ENCODE data around the gene CFAP157. TPM values are rescaled to one million over a fixed set of nuclear protein-coding genes. Genes with fewer than 3 reads are reported as not detected.

Gene CFAP157
- total RNA-seq, 1 experiment from 2014 or later, result not detected

- DNase-seq (ENCODE audit: low read depth), result peak; percentile 92
Observed at GRCh38 chr9:127715470-127716337, 8.9 kb downstream of the CFAP157 start, which contains the start of the genes PTRH1 and TTC16. Gene PTRH1, minus strand, starts transcription at chr9:127715663. Its CDS starts 24 bp downstream, at chr9:127715639. Gene TTC16, plus strand, starts transcription at chr9:127716079. Its CDS starts 67 bp downstream, at chr9:127716146.

GRCh38 chr9:127716412-127716811 lies 9.6 kb downstream of the CFAP157 start:
- no peak for DNase-seq (ENCODE audit: low read depth)

GRCh38 chr9:127717766-127718165 lies 11.0 kb downstream of the CFAP157 start:
- DNase-seq (ENCODE audit: low read depth), result no peak

GRCh38 chr9:127720031-127720864 lies 13.5 kb downstream of the CFAP157 start:
- DNase-seq (ENCODE audit: low read depth), result no peak

GRCh38 chr9:127720865-127721227 lies 14.1 kb downstream of the CFAP157 start:
- DNase-seq (ENCODE audit: low read depth), result no peak

GRCh38 chr9:127721391-127721821 lies 14.6 kb downstream of the CFAP157 start:
- DNase-seq (ENCODE audit: low read depth), result no peak

GRCh38 chr9:127722055-127722745 lies 15.4 kb downstream of the CFAP157 start:
- no peak for DNase-seq (ENCODE audit: low read depth)

GRCh38 chr9:127723013-127723412 lies 16.2 kb downstream of the CFAP157 start:
- DNase-seq (ENCODE audit: low read depth), result no peak

GRCh38 chr9:127723444-127723843 lies 16.7 kb downstream of the CFAP157 start:
- peak; percentile 70 for DNase-seq (ENCODE audit: low read depth)

GRCh38 chr9:127724012-127724411 lies 17.2 kb downstream of the CFAP157 start:
- no peak for DNase-seq (ENCODE audit: low read depth)

- DNase-seq (ENCODE audit: low read depth), result no peak
Observed at GRCh38 chr9:127726871-127727270, 20.1 kb downstream of the CFAP157 start.

- DNase-seq (ENCODE audit: low read depth), result no peak
Observed at GRCh38 chr9:127728808-127729207, 22.0 kb downstream of the CFAP157 start.

- DNase-seq (ENCODE audit: low read depth), result no peak
Observed at GRCh38 chr9:127729522-127730256, 22.9 kb downstream of the CFAP157 start.

- no peak for DNase-seq (ENCODE audit: low read depth)
Observed at GRCh38 chr9:127730262-127730661, 23.5 kb downstream of the CFAP157 start.

- DNase-seq (ENCODE audit: low read depth), result no peak
Observed at GRCh38 chr9:127730799-127731410, 24.1 kb downstream of the CFAP157 start.

GRCh38 chr9:127731938-127732337 lies 25.1 kb downstream of the CFAP157 start:
- no peak for DNase-seq (ENCODE audit: low read depth)

- no peak for DNase-seq (ENCODE audit: low read depth)
Observed at GRCh38 chr9:127732444-127732843, 25.7 kb downstream of the CFAP157 start.

- DNase-seq (ENCODE audit: low read depth), result no peak
Observed at GRCh38 chr9:127733614-127734013, 26.8 kb downstream of the CFAP157 start.

- DNase-seq (ENCODE audit: low read depth), result no peak
Observed at GRCh38 chr9:127734247-127734746, 27.5 kb downstream of the CFAP157 start.

- peak; percentile 91 for DNase-seq (ENCODE audit: low read depth)
Observed at GRCh38 chr9:127734747-127735529, 28.1 kb downstream of the CFAP157 start, which contains the start of gene TOR2A. Gene TOR2A, minus strand, starts transcription at chr9:127735294. Its CDS starts 24 bp downstream, at chr9:127735270.
